ENCODE data around the gene GNPNAT1.

- TF ChIP-seq POLR2AphosphoS5 (IDR thresholded peaks at IDR 0.05; ENCODE audit: low read depth) (no peak), CTCF (IDR thresholded peaks at IDR 0.05; ENCODE audit: insufficient read depth, low read length) (no peak), GABPA (IDR thresholded peaks at IDR 0.05; ENCODE audit: low read depth) (no peak), REST (IDR thresholded peaks at IDR 0.05; ENCODE audit: insufficient replicate concordance, low read depth) (no peak)
Observed at GRCh38 chr14:52825085-52825484, 33.7 kb upstream of the GNPNAT1 start.

Measured in HL-60 (cell line).